ENCODE results near the gene THEMIS. TPM values are rescaled to one million over a fixed set of nuclear protein-coding genes. Genes with fewer than 3 reads are reported as not detected.
"Not testable (repeated sequence)": the region's sequence is repeated elsewhere in the genome, so short reads cannot be mapped to it uniquely, and the experiment has no call there.

THEMIS gene
- total RNA-seq, 1 donor from 2014 or later, result 0.08 TPM

- ATAC-seq, result no peak
- no peak for DNase-seq (ENCODE audit: missing footprints)
- intact Hi-C loops (cut with DNase I), result no loop called here
Measured at GRCh38 chr6:127690092-127690491, 210.8 kb downstream of the THEMIS start.

- intact Hi-C loops (cut with DNase I); ATAC-seq; DNase-seq (ENCODE audit: missing footprints): not testable (repeated sequence)
Measured at GRCh38 chr6:127687490-127687889, 213.4 kb downstream of the THEMIS start.

GRCh38 chr6:127686084-127686483, 214.8 kb downstream of the THEMIS start:
- ATAC-seq (no peak), DNase-seq (ENCODE audit: missing footprints) (no peak)
- intact Hi-C loops (cut with DNase I), result no loop called here

- intact Hi-C loops (cut with DNase I), result no loop called here
- no peak for DNase-seq (ENCODE audit: missing footprints)
Measured at GRCh38 chr6:127684501-127684900, 216.4 kb downstream of the THEMIS start.

More at GRCh38 chr6:127684501-127684900, 216.4 kb downstream of the THEMIS start:
- no peak for ATAC-seq

Data from Right ventricle myocardium inferior (tissue), 1 donor.